ENCODE data around the gene OR6M1.

DNA sequence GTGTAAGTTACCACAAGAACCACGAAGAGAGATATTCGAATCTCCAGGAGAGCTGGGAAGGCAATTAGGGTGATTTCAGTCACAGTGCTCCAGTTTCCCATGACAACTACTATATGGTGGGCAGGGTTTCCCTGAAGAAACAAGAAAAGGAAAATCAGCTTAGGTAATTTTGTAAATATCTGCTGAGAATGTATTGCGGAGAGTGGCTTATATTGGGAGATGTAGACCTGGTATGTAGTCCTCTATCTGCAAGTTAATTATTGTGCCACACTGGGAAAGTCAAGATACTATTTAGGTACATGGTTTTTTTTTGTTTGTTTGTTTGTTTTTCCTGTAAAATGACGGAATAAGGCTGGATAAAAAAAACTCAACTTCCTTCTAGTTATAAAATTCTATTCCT, at the start of gene OR6M1:
- no peak for TF ChIP-seq EP300 (IDR thresholded peaks at IDR 0.05; ENCODE audit: borderline replicate concordance)
- TF ChIP-seq, protein P1, sequence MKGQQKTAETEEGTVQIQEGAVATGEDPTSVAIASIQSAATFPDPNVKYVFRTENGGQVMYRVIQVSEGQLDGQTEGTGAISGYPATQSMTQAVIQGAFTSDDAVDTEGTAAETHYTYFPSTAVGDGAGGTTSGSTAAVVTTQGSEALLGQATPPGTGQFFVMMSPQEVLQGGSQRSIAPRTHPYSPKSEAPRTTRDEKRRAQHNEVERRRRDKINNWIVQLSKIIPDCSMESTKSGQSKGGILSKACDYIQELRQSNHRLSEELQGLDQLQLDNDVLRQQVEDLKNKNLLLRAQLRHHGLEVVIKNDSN (IDR thresholded peaks at IDR 0.05): no peak
